KMS-11 (cell line): ENCODE results near the gene GXYLT1.

Experiments
- H2AFZ ChIP-seq: fragments of 200-600 bp; sonication (generic); 2 replicates; pipeline ENCODE4 v1.6.1; 2016; ENCODE audit warnings: antibody characterized with exemption, mixed run types, low read depth
- H3K27ac ChIP-seq: fragments of 200-600 bp; sonication (generic); 2 replicates; pipeline ENCODE4 v1.6.1; 2016; ENCODE audit warnings: mild to moderate bottlenecking, mixed run types
- H3K27me3 ChIP-seq: fragments of 200-600 bp; sonication (generic); 2 replicates; pipeline ENCODE4 v1.6.1; 2017; ENCODE audit warnings: mild to moderate bottlenecking, low read depth, mixed run types, moderate library complexity; ENCODE audit not compliant: insufficient read depth
- H3K36me3 ChIP-seq: fragments of 200-600 bp; sonication (generic); 2 replicates; pipeline ENCODE4 v1.6.1; 2017; ENCODE audit warnings: mild to moderate bottlenecking, mixed run types; ENCODE audit not compliant: insufficient read depth
- H3K4me1 ChIP-seq: fragments of 200-600 bp; sonication (generic); 2 replicates; pipeline ENCODE4 v1.6.1; 2016; ENCODE audit warnings: mild to moderate bottlenecking, low read depth, mixed run types; ENCODE audit not compliant: poor library complexity, severe bottlenecking
- H3K4me2 ChIP-seq: fragments of 200-600 bp; sonication (generic); 2 replicates; pipeline ENCODE4 v1.7.0; 2016; ENCODE audit warnings: mild to moderate bottlenecking, mixed run types
- H3K4me3 ChIP-seq: fragments of 200-600 bp; sonication (generic); IDR thresholded peaks from 2 replicates; pipeline ENCODE4 v1.6.1; 2017; ENCODE audit warnings: low read depth, low read length, mixed read lengths; ENCODE audit not compliant: insufficient read depth
- H3K79me2 ChIP-seq: fragments of 200-600 bp; sonication (generic); 2 replicates; pipeline ENCODE4 v1.6.1; 2016; ENCODE audit warnings: low read depth, mixed run types; ENCODE audit not compliant: insufficient read depth
- H3K9ac ChIP-seq: fragments of 200-600 bp; sonication (generic); 2 replicates; pipeline ENCODE4 v1.6.1; 2016; ENCODE audit warnings: mild to moderate bottlenecking, mixed run types
- H4K20me1 ChIP-seq: fragments of 200-600 bp; sonication (generic); 2 replicates; pipeline ENCODE4 v1.6.1; 2016; ENCODE audit warnings: mild to moderate bottlenecking, mixed run types; ENCODE audit not compliant: insufficient read depth
- CTCF ChIP-seq: fragments of 200-600 bp; sonication (generic); conservative IDR thresholded peaks from 2 replicates; pipeline ENCODE4 v1.6.1; 2017; ENCODE audit warnings: low read depth, mild to moderate bottlenecking, antibody characterized with exemption, low read length, moderate library complexity, mixed read lengths

The GXYLT1 gene

GRCh38 chr12:42097971-42098370, 46.7 kb downstream of the GXYLT1 start:
- no peaks in the 10 kb centered on the region for H4K20me1 ChIP-seq
- H3K27me3 ChIP-seq, result no peaks in the 10 kb centered on the region
- H3K9ac ChIP-seq, result no peak overlapping the region
- no peak overlapping the region for H3K27ac ChIP-seq
- H3K79me2 ChIP-seq, result no peaks in the 10 kb centered on the region
- H2AFZ ChIP-seq, result no peak overlapping the region
- H3K4me2 ChIP-seq, result no peak overlapping the region
- H3K4me3 ChIP-seq, result no peak overlapping the region
- no peaks in the 10 kb centered on the region for H3K36me3 ChIP-seq
- TF ChIP-seq CTCF, result no peak
- H3K4me1 ChIP-seq, result no peaks in the 10 kb centered on the region

- Histone ChIP-seq H3K36me3 (no peaks in the 10 kb centered on the region), H3K27me3 (no peaks in the 10 kb centered on the region), H3K79me2 (no peaks in the 10 kb centered on the region), H3K9ac (no peak overlapping the region), H2AFZ (no peak overlapping the region), H4K20me1 (no peaks in the 10 kb centered on the region), H3K27ac (no peak overlapping the region), H3K4me3 (no peak overlapping the region), H3K4me1 (no peaks in the 10 kb centered on the region), H3K4me2 (no peak overlapping the region)
- no peak for TF ChIP-seq CTCF
Measured at GRCh38 chr12:42094277-42094676, 50.4 kb downstream of the GXYLT1 start.

GRCh38 chr12:42091769-42092168, 52.9 kb downstream of the GXYLT1 start:
- Histone ChIP-seq H3K79me2 (no peaks in the 10 kb centered on the region), H3K4me2 (no peak overlapping the region), H2AFZ (no peak overlapping the region), H4K20me1 (no peaks in the 10 kb centered on the region), H3K4me3 (no peak overlapping the region), H3K36me3 (no peaks in the 10 kb centered on the region), H3K4me1 (no peaks in the 10 kb centered on the region), H3K27ac (no peak overlapping the region), H3K9ac (no peak overlapping the region), H3K27me3 (no peaks in the 10 kb centered on the region)
- TF ChIP-seq CTCF, result no peak

- Histone ChIP-seq H3K27ac (no peak overlapping the region), H3K9ac (no peak overlapping the region), H3K79me2 (no peaks in the 10 kb centered on the region), H3K4me1 (no peaks in the 10 kb centered on the region), H3K36me3 (no peaks in the 10 kb centered on the region), H4K20me1 (no peaks in the 10 kb centered on the region), H3K4me2 (no peak overlapping the region), H3K4me3 (no peak overlapping the region), H2AFZ (no peak overlapping the region), H3K27me3 (no peaks in the 10 kb centered on the region)
- no peak for TF ChIP-seq CTCF
Measured at GRCh38 chr12:42090899-42091298, 53.8 kb downstream of the GXYLT1 start.

GRCh38 chr12:42086031-42086430, 58.6 kb downstream of the GXYLT1 start:
- 0 out of 2 replicates have a peak, but pooled peaks cover 3% of the 10 kb centered on the region for H3K27me3 ChIP-seq
- H3K4me2 ChIP-seq, result no peak overlapping the region
- no peak overlapping the region for H3K9ac ChIP-seq
- no peak overlapping the region for H3K27ac ChIP-seq
- TF ChIP-seq CTCF, result no peak
- no peaks in the 10 kb centered on the region for H4K20me1 ChIP-seq
- H2AFZ ChIP-seq, result no peak overlapping the region
- no peaks in the 10 kb centered on the region for H3K79me2 ChIP-seq
- no peak overlapping the region for H3K4me3 ChIP-seq
- no peaks in the 10 kb centered on the region for H3K36me3 ChIP-seq
- no peaks in the 10 kb centered on the region for H3K4me1 ChIP-seq
